ENCODE measurements around the gene EFHC1.

Gene EFHC1

GRCh38 chr6:52544602-52545405, 124.7 kb downstream of the EFHC1 start:
- no peak for DNase-seq

GRCh38 chr6:52545406-52546119, 125.4 kb downstream of the EFHC1 start:
- no peak for DNase-seq

GRCh38 chr6:52546192-52546591, 126.0 kb downstream of the EFHC1 start:
- no peak for DNase-seq

- no peak for DNase-seq
Measured at GRCh38 chr6:52546678-52547077, 126.5 kb downstream of the EFHC1 start.

- DNase-seq: no peak
Measured at GRCh38 chr6:52547647-52548352, 127.7 kb downstream of the EFHC1 start.

- no peak for DNase-seq
Measured at GRCh38 chr6:52548353-52548713, 128.2 kb downstream of the EFHC1 start.

GRCh38 chr6:52548999-52549398, 128.9 kb downstream of the EFHC1 start:
- DNase-seq: no peak

- DNase-seq: no peak
Measured at GRCh38 chr6:52549428-52549827, 129.3 kb downstream of the EFHC1 start.

GRCh38 chr6:52550014-52550575, 130.0 kb downstream of the EFHC1 start:
- no peak for DNase-seq

- DNase-seq: no peak
Measured at GRCh38 chr6:52550870-52551269, 130.7 kb downstream of the EFHC1 start.

GRCh38 chr6:52551483-52552277, 131.5 kb downstream of the EFHC1 start:
- peak; percentile 97 for DNase-seq

GRCh38 chr6:52552278-52552643, 132.1 kb downstream of the EFHC1 start:
- DNase-seq: no peak

- DNase-seq: no peak
Measured at GRCh38 chr6:52553158-52553557, 133.0 kb downstream of the EFHC1 start.

- DNase-seq: no peak
Measured at GRCh38 chr6:52553719-52554118, 133.6 kb downstream of the EFHC1 start.

- no peak for DNase-seq
Measured at GRCh38 chr6:52554684-52555280, 134.6 kb downstream of the EFHC1 start.

GRCh38 chr6:52555518-52556233, 135.5 kb downstream of the EFHC1 start:
- no peak for DNase-seq

- DNase-seq: no peak
Measured at GRCh38 chr6:52557389-52558265, 137.5 kb downstream of the EFHC1 start.

GRCh38 chr6:52558266-52559000, 138.3 kb downstream of the EFHC1 start:
- no peak for DNase-seq

- no peak for DNase-seq
Measured at GRCh38 chr6:52560462-52560861, 140.3 kb downstream of the EFHC1 start.

- DNase-seq: no peak
Measured at GRCh38 chr6:52562911-52563310, 142.8 kb downstream of the EFHC1 start.
